ENCODE measurements around the gene FOXI2.

Gene FOXI2

DNA sequence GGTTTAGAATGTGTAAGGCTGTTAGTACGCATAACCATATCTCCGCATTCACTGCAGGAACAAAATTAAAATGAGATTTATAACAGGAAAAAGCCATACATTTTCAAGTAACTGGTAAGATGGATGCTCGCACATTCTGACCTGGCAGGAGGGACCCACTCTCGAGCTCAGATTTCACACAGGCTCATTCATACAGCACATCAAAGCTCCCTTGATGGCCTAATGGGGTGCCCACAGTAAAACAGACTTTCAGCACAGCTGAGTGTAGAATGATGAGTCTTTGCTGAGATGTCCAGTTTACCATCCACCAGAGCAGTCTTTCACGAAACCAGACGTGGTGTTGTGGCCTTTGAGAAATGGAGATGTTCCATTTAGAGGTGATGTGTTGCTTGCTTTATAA lies 8.9 kb downstream of the FOXI2 start:
- no peaks in the 10 kb centered on the region for H3K9me2 ChIP-seq (replicated peaks; ENCODE audit: control insufficient read depth, low read length)
- no peak overlapping the region for H3K4me3 ChIP-seq (ENCODE audit: low read length)
- TF ChIP-seq, protein P1, sequence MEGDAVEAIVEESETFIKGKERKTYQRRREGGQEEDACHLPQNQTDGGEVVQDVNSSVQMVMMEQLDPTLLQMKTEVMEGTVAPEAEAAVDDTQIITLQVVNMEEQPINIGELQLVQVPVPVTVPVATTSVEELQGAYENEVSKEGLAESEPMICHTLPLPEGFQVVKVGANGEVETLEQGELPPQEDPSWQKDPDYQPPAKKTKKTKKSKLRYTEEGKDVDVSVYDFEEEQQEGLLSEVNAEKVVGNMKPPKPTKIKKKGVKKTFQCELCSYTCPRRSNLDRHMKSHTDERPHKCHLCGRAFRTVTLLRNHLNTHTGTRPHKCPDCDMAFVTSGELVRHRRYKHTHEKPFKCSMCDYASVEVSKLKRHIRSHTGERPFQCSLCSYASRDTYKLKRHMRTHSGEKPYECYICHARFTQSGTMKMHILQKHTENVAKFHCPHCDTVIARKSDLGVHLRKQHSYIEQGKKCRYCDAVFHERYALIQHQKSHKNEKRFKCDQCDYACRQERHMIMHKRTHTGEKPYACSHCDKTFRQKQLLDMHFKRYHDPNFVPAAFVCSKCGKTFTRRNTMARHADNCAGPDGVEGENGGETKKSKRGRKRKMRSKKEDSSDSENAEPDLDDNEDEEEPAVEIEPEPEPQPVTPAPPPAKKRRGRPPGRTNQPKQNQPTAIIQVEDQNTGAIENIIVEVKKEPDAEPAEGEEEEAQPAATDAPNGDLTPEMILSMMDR (IDR thresholded peaks at IDR 0.05; ENCODE audit: low read depth, low read length, poor library complexity, severe bottlenecking), result no peak
- TF ChIP-seq EZH2phosphoT487 (IDR thresholded peaks at IDR 0.05; ENCODE audit: borderline replicate concordance, low read length), result no peak
- no peaks in the 10 kb centered on the region for H3K4me1 ChIP-seq (ENCODE audit: control insufficient read depth, low read length)
- H3K9me3 ChIP-seq (ENCODE audit: control insufficient read depth, insufficient read depth, low read length), result no peaks in the 10 kb centered on the region
- no peaks in the 10 kb centered on the region for H3F3A ChIP-seq (ENCODE audit: control insufficient read depth, insufficient read depth)
- no peaks in the 10 kb centered on the region for H3K27me3 ChIP-seq (ENCODE audit: control insufficient read depth, low read length)
- H3K36me3 ChIP-seq (ENCODE audit: control insufficient read depth, low read length), result no peaks in the 10 kb centered on the region
- no peak overlapping the region for H3K27ac ChIP-seq (ENCODE audit: low read depth, low read length)
- no peaks in the 10 kb centered on the region for H4K20me1 ChIP-seq (ENCODE audit: control insufficient read depth, insufficient read depth, low read depth, low read length)
- H3K4me2 ChIP-seq (ENCODE audit: low read length), result no peak overlapping the region
- no peaks in the 10 kb centered on the region for H3K79me2 ChIP-seq (ENCODE audit: control insufficient read depth, low read length)

GRCh38 chr10:127755753-127756152 lies 18.8 kb downstream of the FOXI2 start:
- H3K27me3 ChIP-seq (ENCODE audit: control insufficient read depth, low read length), result peaks cover 2% of the 10 kb centered on the region; the same call in 1 of the 2 replicates
- H3F3A ChIP-seq (ENCODE audit: control insufficient read depth, insufficient read depth), result no peaks in the 10 kb centered on the region
- H3K9me2 ChIP-seq (replicated peaks; ENCODE audit: control insufficient read depth, low read length), result no peaks in the 10 kb centered on the region
- H3K9me3 ChIP-seq (ENCODE audit: control insufficient read depth, insufficient read depth, low read length), result no peaks in the 10 kb centered on the region
- H3K79me2 ChIP-seq (ENCODE audit: control insufficient read depth, low read length), result no peaks in the 10 kb centered on the region
- no peaks in the 10 kb centered on the region for H3K36me3 ChIP-seq (ENCODE audit: control insufficient read depth, low read length)
- no peaks in the 10 kb centered on the region for H4K20me1 ChIP-seq (ENCODE audit: control insufficient read depth, insufficient read depth, low read depth, low read length)
- H3K4me3 ChIP-seq (ENCODE audit: low read length), result no peak overlapping the region
- H3K4me2 ChIP-seq (ENCODE audit: low read length), result no peak overlapping the region
- H3K27ac ChIP-seq (ENCODE audit: low read depth, low read length), result no peak overlapping the region
- no peaks in the 10 kb centered on the region for H3K4me1 ChIP-seq (ENCODE audit: control insufficient read depth, low read length)
- TF ChIP-seq, protein P1 (IDR thresholded peaks at IDR 0.05; ENCODE audit: low read depth, low read length, poor library complexity, severe bottlenecking), result no peak
- TF ChIP-seq EZH2phosphoT487 (IDR thresholded peaks at IDR 0.05; ENCODE audit: borderline replicate concordance, low read length), result no peak

DNA sequence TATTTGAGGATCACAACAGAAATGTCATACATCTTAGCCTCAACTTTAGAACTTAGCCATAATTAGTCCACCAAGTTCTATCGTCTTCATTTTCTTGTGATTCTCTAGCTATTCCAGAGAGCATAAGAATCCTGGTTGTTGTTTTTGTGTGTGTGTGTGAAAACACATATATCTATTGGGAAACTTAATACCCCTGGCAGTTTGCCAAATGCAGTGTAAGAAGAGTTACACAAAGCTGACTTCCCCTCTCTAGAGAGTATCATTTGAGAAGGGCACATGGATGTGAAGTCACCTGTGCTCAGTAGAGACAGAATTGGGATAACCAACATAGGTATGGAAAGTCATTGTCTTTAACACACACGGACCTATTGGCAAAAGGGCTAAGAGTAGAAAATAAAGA lies 19.3 kb downstream of the FOXI2 start:
- no peak for TF ChIP-seq EZH2phosphoT487 (IDR thresholded peaks at IDR 0.05; ENCODE audit: borderline replicate concordance, low read length)
- TF ChIP-seq, protein P1 (IDR thresholded peaks at IDR 0.05; ENCODE audit: low read depth, low read length, poor library complexity, severe bottlenecking), result no peak
- Histone ChIP-seq H3F3A (ENCODE audit: control insufficient read depth, insufficient read depth) (no peaks in the 10 kb centered on the region), H3K79me2 (ENCODE audit: control insufficient read depth, low read length) (no peaks in the 10 kb centered on the region), H3K9me3 (ENCODE audit: control insufficient read depth, insufficient read depth, low read length) (no peaks in the 10 kb centered on the region), H3K27me3 (ENCODE audit: control insufficient read depth, low read length) (peaks cover 2% of the 10 kb centered on the region; the same call in 1 of the 2 replicates), H4K20me1 (ENCODE audit: control insufficient read depth, insufficient read depth, low read depth, low read length) (no peaks in the 10 kb centered on the region), H3K4me2 (ENCODE audit: low read length) (no peak overlapping the region), H3K4me1 (ENCODE audit: control insufficient read depth, low read length) (no peaks in the 10 kb centered on the region), H3K9me2 (replicated peaks; ENCODE audit: control insufficient read depth, low read length) (no peaks in the 10 kb centered on the region), H3K4me3 (ENCODE audit: low read length) (no peak overlapping the region), H3K27ac (ENCODE audit: low read depth, low read length) (no peak overlapping the region), H3K36me3 (ENCODE audit: control insufficient read depth, low read length) (no peaks in the 10 kb centered on the region)
